ENCODE measurements around the gene SNX12.

DNA sequence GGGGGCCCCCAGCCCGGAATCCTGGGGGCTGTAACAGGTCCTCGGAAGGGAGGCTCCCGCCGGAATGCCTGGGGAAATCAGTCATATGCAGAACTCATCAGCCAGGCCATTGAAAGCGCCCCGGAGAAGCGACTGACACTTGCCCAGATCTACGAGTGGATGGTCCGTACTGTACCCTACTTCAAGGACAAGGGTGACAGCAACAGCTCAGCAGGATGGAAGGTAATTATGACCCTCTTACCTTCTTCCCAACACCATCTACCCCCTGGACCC is 28.6 kb upstream of the SNX12 start:
- TF ChIP-seq, protein P1, sequence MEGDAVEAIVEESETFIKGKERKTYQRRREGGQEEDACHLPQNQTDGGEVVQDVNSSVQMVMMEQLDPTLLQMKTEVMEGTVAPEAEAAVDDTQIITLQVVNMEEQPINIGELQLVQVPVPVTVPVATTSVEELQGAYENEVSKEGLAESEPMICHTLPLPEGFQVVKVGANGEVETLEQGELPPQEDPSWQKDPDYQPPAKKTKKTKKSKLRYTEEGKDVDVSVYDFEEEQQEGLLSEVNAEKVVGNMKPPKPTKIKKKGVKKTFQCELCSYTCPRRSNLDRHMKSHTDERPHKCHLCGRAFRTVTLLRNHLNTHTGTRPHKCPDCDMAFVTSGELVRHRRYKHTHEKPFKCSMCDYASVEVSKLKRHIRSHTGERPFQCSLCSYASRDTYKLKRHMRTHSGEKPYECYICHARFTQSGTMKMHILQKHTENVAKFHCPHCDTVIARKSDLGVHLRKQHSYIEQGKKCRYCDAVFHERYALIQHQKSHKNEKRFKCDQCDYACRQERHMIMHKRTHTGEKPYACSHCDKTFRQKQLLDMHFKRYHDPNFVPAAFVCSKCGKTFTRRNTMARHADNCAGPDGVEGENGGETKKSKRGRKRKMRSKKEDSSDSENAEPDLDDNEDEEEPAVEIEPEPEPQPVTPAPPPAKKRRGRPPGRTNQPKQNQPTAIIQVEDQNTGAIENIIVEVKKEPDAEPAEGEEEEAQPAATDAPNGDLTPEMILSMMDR (IDR thresholded peaks at IDR 0.05) = no peak
- TF ChIP-seq POLR2A (IDR thresholded peaks at IDR 0.05) (no peak), EP300 (IDR thresholded peaks at IDR 0.05) (no peak)

Measured in tibial nerve (tissue), 4 donors.